Stimulated activated CD4-positive, alpha-beta T cell treated with anti-CD3 and anti-CD28 coated beads, Interleukin-4, amount 100 ng/mL, for 48 hours (primary cell): Measurements from ENCODE around the gene NUMB.

Experiments
- DNase-seq, 2 donors: peaks; one replicate each; pipeline ENCODE4 v3.0.0-alpha.2; 2020; ENCODE audit warnings: low read depth in 2 of 2

Gene NUMB

DNA sequence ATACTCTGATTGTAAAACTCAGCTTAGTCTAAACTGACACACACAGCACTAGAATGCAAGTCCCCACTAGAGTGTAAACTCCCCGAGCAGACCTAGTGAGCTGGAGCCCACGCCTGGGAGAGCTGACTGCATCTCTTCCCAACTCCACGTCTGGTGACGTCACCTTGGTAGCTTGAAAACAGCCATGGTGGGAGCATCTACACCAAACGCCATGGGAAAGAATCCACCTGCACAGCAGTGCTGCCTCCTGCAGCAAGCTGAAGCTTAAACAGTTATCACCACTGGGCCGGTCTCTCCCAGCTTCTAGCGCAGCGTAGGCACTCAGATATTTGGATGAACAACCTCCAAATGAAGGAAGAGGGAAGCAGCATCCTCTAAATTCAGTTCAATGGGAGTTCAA is 225.4 kb downstream of the NUMB start:
- DNase-seq, result no peak

DNA sequence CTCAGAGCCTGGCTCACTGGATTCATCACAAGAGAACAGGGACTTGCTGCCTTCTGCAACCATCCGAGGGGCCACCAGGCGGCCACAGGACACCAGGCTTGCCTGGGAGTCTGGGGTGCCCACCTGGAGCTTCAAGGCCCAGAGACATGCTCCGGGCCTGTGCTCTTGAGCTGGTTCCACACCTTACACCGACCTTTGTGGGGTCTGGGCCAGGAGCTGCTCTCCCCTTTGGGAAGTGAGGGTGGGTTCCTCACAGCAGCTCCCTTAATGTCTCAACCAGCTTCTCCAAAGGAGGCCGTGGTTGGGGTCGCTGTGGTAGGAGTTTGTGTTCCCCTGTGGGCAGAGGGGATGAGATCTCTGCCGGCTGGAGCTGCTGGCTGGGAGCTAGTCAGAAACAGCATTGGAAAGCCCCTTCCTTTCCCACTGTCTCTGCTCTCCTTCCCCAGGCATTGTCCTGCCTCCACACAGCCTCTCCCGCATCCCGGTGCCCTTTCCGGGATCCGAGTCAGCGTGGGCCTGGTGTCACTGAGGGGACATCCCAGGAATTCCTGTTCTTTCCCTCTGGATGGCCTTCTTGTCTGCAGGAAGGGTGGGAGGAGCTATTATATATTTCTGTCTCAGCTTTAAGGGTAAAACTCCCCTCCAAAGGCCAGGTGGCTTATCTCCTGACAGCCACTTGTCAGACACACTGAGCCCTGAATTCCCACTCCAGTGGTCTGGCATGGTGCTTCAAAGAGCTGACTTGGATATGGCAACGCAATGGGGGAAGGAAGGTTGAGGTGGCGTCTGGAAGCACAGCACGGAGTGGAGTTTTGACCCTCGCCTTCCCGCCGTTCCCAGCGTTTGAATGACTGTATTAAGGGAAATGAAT is 226.1 kb downstream of the NUMB start:
- no peak for DNase-seq

DNA sequence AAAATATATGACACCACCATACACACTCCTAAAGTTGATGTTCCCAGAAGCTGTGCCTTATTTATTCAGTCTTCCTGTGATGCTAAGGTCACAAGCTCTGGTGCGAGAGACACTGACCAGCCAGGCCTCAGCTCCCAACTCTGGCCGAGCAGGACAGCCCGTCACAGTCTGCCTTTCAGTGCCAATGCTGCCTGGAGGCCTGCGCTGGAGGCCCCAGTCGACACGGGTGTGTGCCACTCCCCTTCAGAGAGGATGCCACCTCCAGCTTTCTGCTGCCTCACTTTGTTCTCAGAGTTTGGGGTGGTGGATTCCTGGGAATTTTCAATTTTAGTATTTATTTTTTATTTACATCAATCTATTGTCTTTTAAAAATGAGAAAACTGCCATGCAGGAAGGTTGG is 228.3 kb downstream of the NUMB start:
- DNase-seq, result no peak

DNA sequence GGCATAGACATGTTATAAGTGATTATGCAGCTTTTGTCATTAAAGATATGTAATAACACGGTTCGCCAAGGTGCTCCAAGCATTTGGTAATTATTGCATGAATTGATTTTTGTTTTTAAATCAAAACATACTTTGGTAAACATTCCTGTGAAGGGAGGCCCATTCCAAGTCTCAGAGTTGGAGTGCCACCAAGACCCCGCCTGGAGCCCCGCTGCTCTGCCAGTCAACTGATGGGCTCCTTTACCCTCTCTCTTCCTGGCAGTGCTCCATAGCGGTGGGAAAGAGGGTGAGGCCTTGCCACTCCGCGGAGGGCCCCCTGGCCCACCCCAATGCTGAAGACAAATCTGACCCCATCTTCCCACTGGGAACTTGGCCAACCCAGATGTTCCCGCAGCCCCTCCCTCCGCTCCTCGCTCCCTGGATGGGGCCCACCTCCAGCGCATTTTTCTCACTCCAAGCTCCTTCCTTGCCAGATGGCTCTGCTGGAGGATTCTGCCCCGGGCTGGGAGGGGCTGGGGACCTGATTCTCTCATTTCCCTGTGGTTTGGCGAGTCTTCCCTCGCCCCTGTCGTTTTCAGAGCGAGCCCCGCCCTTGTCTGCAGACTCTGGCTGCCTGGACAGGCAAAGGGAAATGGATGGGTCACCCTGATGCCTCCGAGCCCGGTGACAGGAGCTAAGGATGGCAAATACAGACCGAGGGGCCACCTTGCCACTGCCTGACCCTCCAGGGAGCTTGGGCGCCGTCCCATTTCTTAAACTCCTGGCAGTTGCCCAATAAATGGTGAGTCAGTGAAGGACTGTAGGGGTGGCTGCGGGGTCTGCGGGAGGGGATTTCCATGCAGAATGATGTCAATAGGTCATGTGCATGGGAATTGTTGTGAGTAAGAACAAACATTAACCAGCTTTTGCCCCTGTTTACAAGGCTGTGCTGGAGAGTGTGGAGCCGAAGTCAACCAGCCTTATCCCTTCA is 230.2 kb downstream of the NUMB start:
- DNase-seq, result no peak

DNA sequence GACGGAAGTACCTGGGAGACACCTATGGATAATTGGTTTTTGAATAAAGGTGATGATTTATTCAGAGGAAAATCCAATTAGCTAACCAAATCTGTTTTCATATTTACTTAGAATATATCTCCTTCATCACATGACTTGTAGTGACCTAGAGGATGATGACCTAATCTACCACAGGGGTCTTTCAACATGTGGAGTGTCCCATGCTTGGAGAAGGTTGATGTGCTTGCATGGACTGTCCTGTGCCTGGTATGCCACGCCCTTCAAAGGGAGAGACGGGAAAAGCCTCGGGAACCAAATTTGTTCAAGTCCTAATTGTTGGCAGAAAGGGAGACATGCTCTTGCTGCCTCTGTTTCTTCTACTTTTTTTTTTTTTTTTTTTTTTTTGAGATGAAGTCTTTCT is 232.8 kb downstream of the NUMB start:
- DNase-seq, result no peak
